ENCODE data around the gene ZRANB3. TPM values are rescaled to one million over a fixed set of nuclear protein-coding genes. Genes with fewer than 3 reads are reported as not detected.
"Not testable (repeated sequence)": the region's sequence is repeated elsewhere in the genome, so short reads cannot be mapped to it uniquely, and the experiment has no call there.

The ZRANB3 gene
- polyA plus RNA-seq, 1 donor from 2014 or later, result 3.8 TPM

GRCh38 chr2:135525786-135526185, 5.2 kb downstream of the ZRANB3 start:
- Mint-ChIP-seq H3K4me3 (no peak overlapping the region), H3K27ac (no peak overlapping the region), H3K27me3 (no peaks in the 10 kb centered on the region), H3K9me3 (no peaks in the 10 kb centered on the region), H3K36me3 (peaks cover 4% of the 10 kb centered on the region), H3K4me1 (peaks cover 0 to 7% (median 0%) of the 10 kb centered on the region in 3 donors)

DNA sequence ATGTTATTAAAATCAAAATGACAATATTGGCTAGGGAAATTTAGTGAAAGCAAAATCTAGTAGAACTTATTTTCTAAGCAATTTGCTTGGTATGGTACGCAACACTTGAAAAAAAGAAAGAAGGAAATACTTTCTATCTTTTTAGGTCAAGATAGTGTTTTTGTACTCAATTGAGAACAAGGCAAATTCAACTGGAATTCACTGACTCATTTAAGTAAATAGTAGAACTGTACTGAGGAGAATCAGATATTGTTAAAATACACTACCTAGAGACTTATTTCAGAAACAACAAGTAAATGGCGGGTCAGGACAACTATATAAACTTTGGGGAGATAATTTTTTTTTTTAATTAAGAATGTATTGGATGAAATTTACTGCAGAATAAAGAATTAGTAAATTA, 18.9 kb downstream of the ZRANB3 start:
- Mint-ChIP-seq H3K4me3 (no peak overlapping the region), H3K36me3 (peaks cover 7% of the 10 kb centered on the region), H3K4me1 (no peaks in the 10 kb centered on the region), H3K9me3 (peaks cover 0 to 3% (median 2%) of the 10 kb centered on the region in 3 donors), H3K27me3 (no peaks in the 10 kb centered on the region), H3K27ac (no peak overlapping the region)

DNA sequence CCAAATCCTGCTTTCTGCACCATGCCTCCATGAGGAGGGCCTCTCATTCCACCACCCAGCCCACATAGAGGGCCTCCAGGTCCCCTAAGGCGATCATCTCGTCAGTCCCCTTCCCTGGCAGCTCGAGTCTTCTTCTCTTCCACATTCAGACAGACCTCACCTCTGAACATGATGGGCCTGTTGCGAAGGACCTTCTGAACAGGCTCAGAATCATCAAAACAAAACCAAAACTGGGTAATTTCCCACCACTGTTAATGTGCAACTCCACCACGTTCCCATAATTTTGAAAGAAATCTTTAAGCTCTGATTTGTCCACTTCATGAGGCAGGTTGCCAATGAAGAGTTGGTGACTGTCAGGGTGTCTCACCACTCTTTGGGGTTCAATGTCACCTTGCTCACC, 20.4 kb downstream of the ZRANB3 start:
- H3K4me3 Mint-ChIP-seq, result no peak overlapping the region
- no peak overlapping the region for H3K27ac Mint-ChIP-seq
- no peaks in the 10 kb centered on the region for H3K4me1 Mint-ChIP-seq
- no peaks in the 10 kb centered on the region for H3K27me3 Mint-ChIP-seq
- H3K36me3 Mint-ChIP-seq, result peaks cover 7% of the 10 kb centered on the region
- peaks cover 0 to 3% (median 2%) of the 10 kb centered on the region in 3 donors for H3K9me3 Mint-ChIP-seq

DNA sequence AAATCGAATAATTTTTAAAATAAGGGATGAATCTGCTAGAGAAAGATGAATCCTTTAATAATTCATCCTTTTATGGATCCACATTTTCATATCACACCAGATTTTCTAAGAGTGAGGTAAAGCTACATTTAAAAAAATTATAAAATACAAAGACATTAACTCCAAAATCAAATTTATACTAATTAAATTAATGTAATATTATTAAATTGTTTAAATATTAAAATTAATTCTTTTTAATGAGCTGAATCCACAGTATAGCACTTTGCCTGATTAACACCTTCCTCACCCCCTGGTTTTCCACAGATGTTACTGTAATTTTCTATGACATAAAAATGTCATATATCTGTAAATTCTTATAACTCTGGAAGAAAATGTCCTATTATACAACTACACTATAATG, 26.2 kb downstream of the ZRANB3 start:
- Mint-ChIP-seq H3K36me3 (peaks cover 24% of the 10 kb centered on the region), H3K4me1 (no peaks in the 10 kb centered on the region), H3K27ac (no peak overlapping the region), H3K27me3 (no peaks in the 10 kb centered on the region), H3K9me3 (peaks cover 3 to 14% (median 3%) of the 10 kb centered on the region in 3 donors), H3K4me3 (no peak overlapping the region)

DNA sequence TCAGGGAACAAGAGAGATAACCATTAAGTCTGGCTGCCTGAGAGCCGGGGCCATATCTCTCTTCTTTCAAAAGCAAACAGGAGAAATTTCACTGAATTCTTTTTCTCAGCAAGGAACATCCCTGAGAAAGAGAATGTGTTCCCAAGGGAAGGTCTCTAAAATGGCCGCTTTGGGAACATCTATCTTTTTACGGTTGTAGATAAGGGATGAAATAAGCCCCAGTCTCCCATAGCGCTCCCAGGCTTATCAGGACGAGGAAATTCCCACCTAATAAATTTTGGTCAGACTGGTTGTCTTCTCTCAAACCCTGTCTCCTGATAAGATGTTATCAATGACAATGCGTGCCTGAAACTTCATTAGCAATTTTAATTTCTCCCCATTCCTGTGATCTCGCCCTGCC, 32.4 kb downstream of the ZRANB3 start:
- H3K27ac Mint-ChIP-seq, result peak overlapping the region in 1 of 3 donors; percentile 31
- H3K27me3 Mint-ChIP-seq, H3K4me3 Mint-ChIP-seq, H3K4me1 Mint-ChIP-seq: not testable (repeated sequence)
- H3K36me3 Mint-ChIP-seq, result peaks cover 23% of the 10 kb centered on the region
- peaks cover 12 to 34% (median 13%) of the 10 kb centered on the region in 3 donors for H3K9me3 Mint-ChIP-seq

DNA sequence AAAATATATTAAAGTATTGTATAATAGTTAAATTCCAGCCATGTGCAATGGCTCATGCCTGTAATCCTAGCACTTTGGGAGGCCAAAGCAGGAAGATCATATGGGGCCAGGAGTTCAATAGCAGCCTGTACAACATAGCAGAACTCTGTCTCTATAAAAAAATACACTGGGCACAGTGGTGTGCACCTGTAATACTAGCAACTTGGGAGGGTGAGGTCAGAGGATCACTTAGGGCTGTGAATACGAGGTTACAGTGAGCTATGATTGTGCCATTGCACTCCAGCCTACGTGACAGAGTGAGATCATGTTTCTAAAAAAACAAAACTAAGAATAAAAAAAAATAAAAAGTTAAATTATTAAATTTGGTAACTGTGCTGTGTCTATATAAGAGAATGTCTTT, 36.1 kb downstream of the ZRANB3 start:
- Mint-ChIP-seq H3K4me1 (peaks cover 0 to 3% (median under 1%) of the 10 kb centered on the region in 3 donors), H3K36me3 (peaks cover 18% of the 10 kb centered on the region), H3K27ac (no peak overlapping the region), H3K27me3 (no peaks in the 10 kb centered on the region), H3K9me3 (peaks cover 9 to 32% (median 12%) of the 10 kb centered on the region in 3 donors), H3K4me3 (no peak overlapping the region)

DNA sequence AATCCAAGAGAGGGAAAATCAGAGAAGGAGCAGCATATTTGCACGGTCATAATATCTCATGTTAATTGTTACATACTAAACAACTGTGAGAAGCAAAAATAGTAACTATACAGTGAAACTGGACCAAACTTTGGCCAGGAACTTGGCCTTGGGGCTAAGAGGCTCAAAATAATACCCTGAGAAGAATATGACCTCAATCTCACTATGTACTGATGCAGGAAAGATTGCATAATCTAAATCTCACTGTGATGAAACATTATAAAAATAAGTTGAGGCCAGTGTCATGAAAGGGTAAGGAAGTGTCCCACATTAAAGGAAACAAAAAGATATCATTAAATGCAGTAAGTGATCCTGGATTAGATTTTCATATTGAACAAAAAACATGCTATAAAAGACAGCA, 36.5 kb downstream of the ZRANB3 start:
- H3K27me3 Mint-ChIP-seq, result no peaks in the 10 kb centered on the region
- H3K27ac Mint-ChIP-seq, result no peak overlapping the region

GRCh38 chr2:135490376-135490775, 40.6 kb downstream of the ZRANB3 start:
- no peak overlapping the region for H3K4me3 Mint-ChIP-seq
- peaks cover 0 to 2% (median 1%) of the 10 kb centered on the region in 3 donors for H3K4me1 Mint-ChIP-seq
- H3K9me3 Mint-ChIP-seq, result peaks cover 0 to 15% (median 5%) of the 10 kb centered on the region in 3 donors
- H3K27me3 Mint-ChIP-seq, result no peaks in the 10 kb centered on the region
- H3K27ac Mint-ChIP-seq, result no peak overlapping the region
- H3K36me3 Mint-ChIP-seq, result peaks cover 29% of the 10 kb centered on the region

More for the DNA sequence above, 36.5 kb downstream of the ZRANB3 start:
- Mint-ChIP-seq H3K36me3 (peaks cover 21% of the 10 kb centered on the region), H3K4me1 (peaks cover 0 to 2% (median 1%) of the 10 kb centered on the region in 3 donors), H3K9me3 (peaks cover 7 to 29% (median 12%) of the 10 kb centered on the region in 3 donors), H3K4me3 (no peak overlapping the region)

- Mint-ChIP-seq H3K27me3 (no peaks in the 10 kb centered on the region), H3K4me1 (peaks cover 0 to 2% (median 1%) of the 10 kb centered on the region in 3 donors), H3K4me3 (no peak overlapping the region), H3K36me3 (peaks cover 20% of the 10 kb centered on the region), H3K9me3 (peaks cover 0 to 6% (median 3%) of the 10 kb centered on the region in 3 donors), H3K27ac (no peak overlapping the region)
Measured at GRCh38 chr2:135485441-135485840, 45.6 kb downstream of the ZRANB3 start.

DNA sequence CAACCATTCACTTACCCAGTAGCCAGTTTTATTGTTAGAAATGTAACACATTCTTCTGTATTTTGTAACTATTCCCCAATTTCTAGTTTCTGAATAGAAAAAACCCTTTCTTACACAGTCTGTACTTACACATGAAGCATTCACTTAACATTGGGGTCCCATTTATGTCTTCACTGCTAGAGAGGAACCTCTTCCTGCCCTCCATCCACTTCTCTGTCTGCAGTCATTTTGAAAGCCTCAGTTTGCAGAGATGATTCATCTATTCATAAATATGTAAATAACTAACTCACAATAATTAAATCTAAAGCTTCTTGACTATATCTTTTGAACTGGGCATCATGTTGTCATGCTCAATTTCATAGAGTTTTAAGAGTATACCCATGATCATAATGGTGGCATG, 55.9 kb downstream of the ZRANB3 start:
- H3K4me1 Mint-ChIP-seq, result no peaks in the 10 kb centered on the region
- no peak overlapping the region for H3K4me3 Mint-ChIP-seq
- no peaks in the 10 kb centered on the region for H3K27me3 Mint-ChIP-seq
- H3K27ac Mint-ChIP-seq, result peak overlapping the region in 1 of 3 donors; percentile 33
- no peaks in the 10 kb centered on the region for H3K9me3 Mint-ChIP-seq
- H3K36me3 Mint-ChIP-seq, result peaks cover 3% of the 10 kb centered on the region

- no peak overlapping the region for H3K4me3 Mint-ChIP-seq
- H3K36me3 Mint-ChIP-seq, result peaks cover 3% of the 10 kb centered on the region
- H3K27ac Mint-ChIP-seq, result no peak overlapping the region
- no peaks in the 10 kb centered on the region for H3K4me1 Mint-ChIP-seq
- H3K9me3 Mint-ChIP-seq, result no peaks in the 10 kb centered on the region
- no peaks in the 10 kb centered on the region for H3K27me3 Mint-ChIP-seq
Measured at GRCh38 chr2:135473567-135473966, 57.5 kb downstream of the ZRANB3 start.

DNA sequence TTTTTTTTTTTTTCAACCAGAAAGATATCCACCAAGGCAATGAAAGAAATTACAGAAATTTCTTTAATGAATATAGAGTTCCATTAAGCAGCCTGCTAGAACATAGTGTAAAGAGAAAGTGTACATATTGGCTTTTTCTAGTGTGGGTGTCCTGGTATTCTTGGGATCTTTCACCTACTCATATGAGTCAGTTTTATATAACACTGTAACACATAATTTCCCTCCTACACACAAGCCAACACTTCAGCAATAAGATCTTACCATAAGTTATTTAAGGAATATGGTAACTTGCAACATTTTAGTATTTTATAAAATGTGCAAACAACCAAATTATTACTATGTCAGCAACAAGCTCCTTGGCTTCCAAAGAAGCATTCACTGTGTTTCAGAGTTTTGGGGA, 59.9 kb downstream of the ZRANB3 start:
- Mint-ChIP-seq H3K9me3 (no peaks in the 10 kb centered on the region), H3K4me3 (no peak overlapping the region), H3K27me3 (no peaks in the 10 kb centered on the region), H3K4me1 (no peaks in the 10 kb centered on the region), H3K27ac (no peak overlapping the region), H3K36me3 (no peaks in the 10 kb centered on the region)

- no peaks in the 10 kb centered on the region for H3K4me1 Mint-ChIP-seq
- no peaks in the 10 kb centered on the region for H3K27me3 Mint-ChIP-seq
- H3K9me3 Mint-ChIP-seq, result peaks cover 13 to 26% (median 15%) of the 10 kb centered on the region in 3 donors
- no peak overlapping the region for H3K4me3 Mint-ChIP-seq
- H3K27ac Mint-ChIP-seq, result no peak overlapping the region
- H3K36me3 Mint-ChIP-seq, result peaks cover 10% of the 10 kb centered on the region
Measured at GRCh38 chr2:135457279-135457678, 73.7 kb downstream of the ZRANB3 start.

GRCh38 chr2:135456835-135457234, 74.2 kb downstream of the ZRANB3 start:
- peaks cover 15 to 31% (median 15%) of the 10 kb centered on the region in 3 donors for H3K9me3 Mint-ChIP-seq
- no peaks in the 10 kb centered on the region for H3K27me3 Mint-ChIP-seq
- H3K27ac Mint-ChIP-seq, result no peak overlapping the region
- H3K4me1 Mint-ChIP-seq, result no peaks in the 10 kb centered on the region
- H3K36me3 Mint-ChIP-seq, result peaks cover 10% of the 10 kb centered on the region
- H3K4me3 Mint-ChIP-seq, result no peak overlapping the region

DNA sequence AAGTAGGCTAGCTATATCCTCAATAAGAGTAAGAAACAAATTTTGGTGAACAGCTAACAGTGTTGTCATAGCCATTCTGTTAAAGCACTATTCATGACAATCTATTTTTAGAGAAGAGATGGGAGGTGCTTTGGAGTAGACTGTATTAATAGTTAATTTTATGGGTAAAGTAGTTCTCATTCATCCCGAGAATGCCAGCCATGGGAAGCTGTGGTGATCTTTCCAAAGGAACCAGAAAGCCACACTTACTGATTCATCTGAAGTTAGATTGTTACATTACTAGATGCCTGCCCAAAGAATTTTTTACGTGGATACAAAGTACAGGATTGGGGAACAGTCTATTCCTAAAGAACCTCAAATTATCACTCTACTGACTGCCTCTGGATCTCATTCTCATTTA, 74.6 kb downstream of the ZRANB3 start:
- no peak overlapping the region for H3K4me3 Mint-ChIP-seq

DNA sequence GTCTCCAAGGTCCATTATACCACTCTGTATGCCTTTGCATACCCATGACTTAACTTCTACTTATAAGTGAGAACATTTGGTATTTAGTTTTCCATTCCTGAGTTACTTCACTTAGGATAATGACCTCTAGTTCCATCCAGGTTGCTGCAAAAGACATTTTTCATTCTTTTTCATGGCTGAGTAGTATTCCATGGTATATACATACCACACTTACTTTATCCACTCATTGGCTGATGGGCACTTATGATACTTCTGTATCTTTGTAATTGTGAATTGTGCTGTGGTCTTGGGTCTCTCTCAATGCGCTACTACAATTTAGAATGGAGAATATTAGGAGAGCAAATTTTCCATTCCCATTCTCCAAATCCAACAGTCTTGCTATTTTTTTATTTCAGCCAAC, 76.4 kb downstream of the ZRANB3 start:
- Mint-ChIP-seq H3K4me3 (no peak overlapping the region), H3K27me3 (no peaks in the 10 kb centered on the region), H3K27ac (no peak overlapping the region), H3K36me3 (peaks cover 11% of the 10 kb centered on the region), H3K4me1 (no peaks in the 10 kb centered on the region), H3K9me3 (peaks cover 15 to 35% (median 20%) of the 10 kb centered on the region in 3 donors)

More for the DNA sequence above, 74.6 kb downstream of the ZRANB3 start:
- H3K36me3 Mint-ChIP-seq, result peaks cover 11% of the 10 kb centered on the region
- no peak overlapping the region for H3K27ac Mint-ChIP-seq
- H3K27me3 Mint-ChIP-seq, result no peaks in the 10 kb centered on the region
- H3K4me1 Mint-ChIP-seq, result no peaks in the 10 kb centered on the region
- H3K9me3 Mint-ChIP-seq, result peaks cover 15 to 35% (median 16%) of the 10 kb centered on the region in 3 donors

Measured in IgD-negative memory B cell (primary cell).